AG08395 (cell line): Measurements from ENCODE around the gene ANKFY1.
"Not testable (repeated sequence)": the region's sequence is repeated elsewhere in the genome, so short reads cannot be mapped to it uniquely, and the experiment has no call there.

Experiments used
- DNase-seq: peaks from one replicate; pipeline ENCODE4 v3.0.0; 2012; ENCODE audit warnings: mixed read lengths, low spot score

The ANKFY1 gene

DNA sequence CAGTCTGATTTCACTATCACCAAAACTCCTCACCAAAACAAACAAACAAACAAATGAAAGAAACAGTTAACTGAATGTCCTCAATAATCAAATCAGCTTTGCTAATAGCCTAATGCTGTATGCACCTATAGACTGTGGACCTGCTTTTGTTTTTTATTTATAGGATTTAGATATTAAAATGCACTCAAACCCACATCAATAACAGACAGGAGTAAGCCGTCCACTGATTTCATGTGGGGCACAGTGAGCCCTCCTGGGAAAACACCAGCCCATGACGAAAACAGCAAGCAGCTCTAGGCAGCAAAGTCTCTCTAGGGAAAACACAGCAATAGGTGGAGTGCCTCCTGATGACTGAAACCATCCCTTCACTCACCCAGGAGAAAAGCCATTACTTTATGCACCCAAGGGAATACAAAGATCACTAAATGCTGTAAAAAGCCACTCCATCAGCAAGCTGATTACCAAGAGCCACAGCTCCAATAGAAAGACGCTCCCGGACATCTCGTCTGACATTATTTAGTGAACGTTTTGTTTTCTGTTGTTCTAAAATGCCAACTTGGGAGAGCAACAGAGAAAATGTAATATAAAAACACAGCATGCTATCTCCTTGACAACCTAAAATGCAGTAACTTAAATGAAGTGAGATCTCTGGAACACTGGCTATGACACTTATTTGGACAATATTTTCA, 47.8 kb downstream of the ANKFY1 start:
- no peak for DNase-seq

DNA sequence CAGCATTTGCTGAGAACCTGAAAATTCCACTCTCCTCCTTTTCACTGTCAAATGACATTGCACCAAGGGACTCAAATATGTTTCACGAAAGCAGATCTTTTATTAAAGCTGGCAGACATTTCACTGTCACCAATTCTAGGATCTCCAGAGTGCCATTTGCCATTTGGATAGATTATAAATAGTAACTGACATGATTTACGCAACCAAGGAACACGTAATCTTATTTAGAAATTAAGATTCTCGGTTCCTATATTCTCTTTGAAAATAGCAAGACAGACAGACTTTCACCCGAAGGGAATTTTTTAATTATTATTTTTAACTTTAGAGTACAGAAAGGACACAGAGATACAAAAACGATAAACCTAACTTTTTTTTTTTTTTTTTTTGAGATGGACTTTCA, 49.6 kb downstream of the ANKFY1 start:
- no peak for DNase-seq

DNA sequence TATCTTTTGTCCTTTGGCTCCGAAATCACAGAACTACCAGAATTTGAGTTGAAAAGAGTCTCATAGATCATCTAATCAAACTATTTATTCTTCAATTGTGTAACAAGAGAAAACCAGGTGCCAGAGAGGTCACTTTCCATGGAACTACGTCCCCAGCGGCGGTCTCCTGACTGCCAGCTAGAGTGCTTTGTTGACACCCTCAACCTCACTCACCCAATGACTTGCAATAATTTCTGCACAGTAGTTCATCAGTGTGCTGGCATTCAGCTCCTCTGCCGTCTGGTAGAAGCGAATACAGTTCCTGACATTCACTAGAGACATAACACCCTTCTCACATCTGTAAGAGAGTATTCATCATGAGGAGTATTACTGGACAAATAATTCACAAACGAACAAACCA, 54.2 kb downstream of the ANKFY1 start:
- DNase-seq, result no peak

DNA sequence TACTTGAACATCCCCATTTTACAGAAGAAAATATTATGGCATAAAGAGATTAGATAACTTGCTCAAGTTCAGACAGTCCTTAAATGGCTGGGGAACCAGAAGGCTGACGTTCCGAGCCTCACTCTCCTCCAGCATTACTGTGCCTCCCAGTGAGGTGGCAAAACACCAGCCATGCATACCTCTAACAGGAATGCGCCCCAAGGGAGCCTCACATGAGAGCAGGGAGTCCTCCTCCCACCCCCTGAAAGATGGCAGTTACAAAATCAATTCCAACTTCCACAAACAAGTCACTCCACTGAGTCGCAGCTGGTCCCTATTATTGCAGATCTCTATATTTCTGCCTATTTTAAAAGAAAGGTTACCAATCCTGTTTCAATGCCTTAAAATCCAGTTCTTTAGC, 55.5 kb downstream of the ANKFY1 start:
- peak; percentile 38 for DNase-seq

DNA sequence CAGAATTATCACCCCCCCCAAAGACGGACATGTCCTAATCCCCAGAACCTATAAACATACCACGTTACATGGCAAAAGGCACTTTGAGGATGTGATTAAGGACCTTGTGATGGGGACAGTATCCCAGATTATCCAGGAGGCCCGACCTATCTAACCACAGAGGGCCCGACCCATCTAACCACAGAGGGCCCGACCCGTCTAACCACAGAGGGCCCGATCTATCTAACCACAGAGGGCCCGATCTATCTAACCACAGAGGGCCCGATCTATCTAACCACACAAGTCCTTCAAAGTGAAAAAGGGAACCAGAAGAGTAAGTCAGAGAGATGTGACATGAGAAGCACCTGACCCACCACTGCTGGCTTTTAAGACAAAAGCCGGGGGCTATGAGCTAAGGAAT, 56.8 kb downstream of the ANKFY1 start:
- no peak for DNase-seq

DNA sequence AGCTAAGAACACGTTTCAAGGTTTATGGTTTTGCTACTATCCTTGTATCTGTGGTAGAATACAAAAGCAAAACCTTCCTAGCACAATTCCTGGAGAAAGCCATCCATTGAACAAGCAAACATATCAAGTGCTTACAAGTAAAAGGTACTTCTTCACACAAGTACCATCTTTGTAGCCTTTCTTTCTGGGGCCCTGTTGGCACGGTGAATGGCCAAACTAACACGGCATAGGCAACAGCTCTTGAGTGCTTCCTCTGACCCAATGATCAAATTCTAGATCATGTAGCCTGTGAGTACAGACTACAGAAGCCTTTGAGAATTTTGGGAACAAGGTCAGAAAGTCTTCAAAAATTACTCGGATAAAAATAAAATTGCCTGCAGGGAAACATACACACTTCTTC, 57.9 kb downstream of the ANKFY1 start:
- DNase-seq, result no peak

DNA sequence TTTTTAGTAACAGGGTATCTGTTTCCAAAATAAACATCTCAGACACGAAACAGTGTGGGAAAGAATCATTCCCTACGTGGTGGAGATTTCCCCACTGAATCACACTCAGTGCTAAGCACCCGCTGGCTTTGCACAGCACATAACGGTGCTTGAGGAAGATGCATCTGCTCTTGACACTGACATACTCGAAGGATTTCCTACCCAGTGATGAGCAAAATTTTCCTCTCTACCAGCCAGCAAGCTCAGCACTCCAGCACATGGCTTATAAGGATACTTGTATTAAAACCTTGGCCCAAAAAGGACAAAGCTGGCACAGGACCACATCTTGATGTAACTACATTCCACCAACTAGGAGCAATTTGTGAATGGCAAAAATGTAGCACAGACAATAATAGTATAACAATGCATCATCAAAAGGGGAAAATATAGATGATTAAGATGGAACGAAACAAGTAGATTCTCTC, 59.0 kb downstream of the ANKFY1 start:
- peak; percentile 95 for DNase-seq

DNA sequence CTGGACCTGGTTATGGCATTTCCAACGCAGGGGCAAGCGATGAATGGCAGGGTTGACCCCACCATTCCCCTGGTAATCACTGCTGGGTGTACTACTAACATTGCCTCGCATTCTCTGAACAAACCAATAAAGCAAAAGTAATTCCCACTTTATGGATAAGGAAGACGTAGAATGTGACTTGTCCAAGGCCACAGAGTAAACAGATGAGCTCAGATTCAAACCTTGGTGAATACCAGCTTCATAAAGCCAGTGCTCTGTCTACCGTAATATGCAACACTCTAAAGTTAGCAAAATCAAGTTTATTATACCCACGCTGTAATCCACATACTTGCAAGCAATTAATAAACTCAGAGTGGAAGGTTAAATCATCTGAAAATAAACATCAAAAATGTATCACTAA, 59.6 kb downstream of the ANKFY1 start:
- DNase-seq, result peak; percentile 41

DNA sequence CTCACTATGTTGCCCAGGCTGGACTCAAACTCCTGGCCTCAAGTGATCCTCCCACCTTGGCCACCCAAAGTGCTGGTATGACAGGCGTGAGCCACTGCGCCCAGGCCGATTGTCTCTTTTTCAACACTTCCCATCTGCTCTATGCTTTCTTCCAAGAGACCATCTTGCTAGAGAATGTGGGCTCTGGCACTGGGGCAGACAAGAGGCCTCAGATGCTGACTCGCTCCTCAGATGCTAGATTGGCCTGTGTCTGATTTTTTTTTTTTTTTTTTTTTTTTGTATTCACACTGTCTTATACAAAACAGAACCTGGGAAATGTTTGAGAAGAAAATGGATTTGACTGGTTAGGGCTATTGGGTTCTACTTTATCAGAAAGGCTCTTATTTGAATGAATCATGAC, 62.6 kb downstream of the ANKFY1 start:
- peak; percentile 34 for DNase-seq

DNA sequence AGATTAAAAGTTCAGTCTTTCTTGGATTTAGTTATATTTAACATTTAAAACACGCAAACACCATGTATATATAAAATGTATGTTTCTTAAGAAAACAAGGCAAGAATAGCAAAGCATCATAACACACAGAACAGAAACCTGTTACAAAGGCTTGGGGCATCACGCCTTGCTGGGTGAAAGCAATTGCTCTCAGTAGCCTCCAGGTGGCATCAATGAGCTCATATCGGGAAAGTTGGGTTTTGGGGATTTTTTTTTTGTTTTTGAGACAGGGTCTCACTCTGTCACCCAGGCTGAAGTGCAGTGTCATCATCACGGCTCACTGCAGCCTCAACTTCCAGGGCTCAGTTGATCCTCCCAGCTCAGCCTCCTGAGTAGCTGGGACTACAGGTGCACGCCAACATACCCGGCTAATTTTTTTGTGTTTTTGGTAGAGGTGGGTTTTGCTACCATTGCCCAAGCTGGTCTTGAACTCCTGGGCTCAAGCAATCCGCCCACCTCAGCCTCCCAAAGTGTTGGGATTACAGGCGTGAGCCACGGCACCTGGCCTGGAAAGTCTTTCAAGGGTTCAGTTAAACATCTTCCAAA, 63.9 kb downstream of the ANKFY1 start:
- peak; percentile 49 for DNase-seq

DNA sequence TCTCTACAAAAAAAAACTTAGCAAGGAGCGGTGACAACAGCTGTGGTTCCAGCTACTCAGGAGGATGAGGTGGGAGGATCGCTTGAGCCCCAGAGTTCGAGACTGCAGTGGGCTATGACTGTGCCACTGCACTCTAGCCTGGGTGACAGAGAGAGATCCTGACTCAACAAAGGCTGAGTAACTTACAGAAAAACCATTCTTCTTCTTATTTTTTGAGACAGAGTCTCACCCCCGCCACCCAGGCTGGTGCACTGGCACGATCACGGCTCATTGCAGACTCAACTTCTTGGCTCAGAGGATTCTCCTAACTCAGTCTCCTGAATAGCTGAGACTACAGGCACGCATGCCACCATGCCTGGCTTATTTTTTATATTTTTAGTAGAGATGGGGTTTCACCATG, 64.8 kb downstream of the ANKFY1 start:
- no peak for DNase-seq

DNA sequence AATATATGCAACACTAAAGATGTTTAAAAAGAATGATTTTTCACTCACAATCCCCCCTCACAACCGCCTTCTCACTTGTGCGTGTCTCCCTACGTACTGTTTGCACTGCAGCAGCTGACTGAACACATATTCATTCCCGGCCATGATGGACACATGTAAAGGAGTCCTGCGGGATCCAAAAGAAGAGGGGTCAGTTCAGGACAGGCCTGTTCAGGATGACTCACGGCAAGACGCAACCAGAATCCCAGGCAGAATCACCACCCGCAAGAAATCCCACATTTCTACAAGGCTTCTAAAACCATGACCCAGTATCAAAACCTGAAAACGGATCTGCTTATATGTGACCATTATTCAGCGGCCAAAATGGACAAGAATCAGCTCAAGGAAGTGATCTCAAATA, 68.5 kb downstream of the ANKFY1 start:
- peak; percentile 75 for DNase-seq

DNA sequence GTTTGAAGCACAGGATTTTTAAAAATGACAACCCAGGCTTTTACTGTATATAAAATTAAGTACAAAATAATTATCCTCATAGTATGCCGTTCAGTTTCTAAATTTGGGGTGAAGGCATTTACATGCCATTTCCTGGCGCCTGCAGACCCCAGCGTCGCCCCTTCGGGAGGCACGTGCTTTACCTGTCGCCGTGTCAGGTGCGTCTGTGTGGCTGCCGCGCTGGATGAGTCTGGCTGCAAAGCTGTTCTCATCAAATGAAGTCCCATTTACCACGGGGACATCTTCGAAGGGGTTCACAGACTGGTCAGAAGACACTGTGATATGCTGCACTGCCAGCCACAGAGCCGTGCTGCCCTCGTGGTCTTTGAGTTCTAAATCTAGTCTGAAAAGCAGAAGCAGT, 69.0 kb downstream of the ANKFY1 start:
- DNase-seq, result no peak

DNA sequence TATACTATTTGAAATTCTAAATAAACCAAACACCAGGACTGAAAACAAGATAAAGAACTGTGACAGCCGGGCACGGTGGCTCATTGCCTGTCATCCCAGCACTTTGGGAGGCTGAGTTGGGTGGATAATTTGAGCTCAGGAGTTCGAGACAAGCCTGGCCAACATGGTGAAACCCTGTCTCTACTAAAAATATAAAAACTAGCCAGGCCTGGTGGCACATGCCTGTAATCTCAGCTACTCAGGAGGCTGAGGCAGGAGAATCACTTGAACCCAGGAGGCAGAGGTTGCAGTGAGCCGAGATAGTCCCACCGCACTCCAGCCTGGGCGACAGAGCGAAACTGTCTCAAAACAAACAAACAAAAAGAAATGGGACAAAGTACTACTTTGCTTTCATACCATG, 73.0 kb downstream of the ANKFY1 start:
- not testable (repeated sequence) for DNase-seq

DNA sequence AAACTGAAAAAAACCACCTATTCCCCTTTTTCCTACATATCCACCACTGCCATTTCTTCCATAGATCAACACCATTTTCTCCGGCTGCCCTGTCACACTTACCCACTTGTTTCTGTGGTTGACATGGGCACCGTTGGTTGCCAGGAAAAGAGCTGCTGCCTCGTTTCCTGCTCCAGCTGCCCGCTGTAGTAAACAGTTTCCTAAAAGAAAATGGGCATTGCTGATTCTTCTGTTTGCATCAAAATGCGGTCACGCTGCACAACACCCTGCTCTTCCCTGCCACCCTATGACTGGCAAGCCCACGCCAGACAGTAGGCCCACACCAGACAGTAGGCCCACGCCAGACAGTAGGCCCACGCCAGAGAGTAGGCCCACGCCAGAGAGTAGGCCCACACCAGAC, 74.5 kb downstream of the ANKFY1 start:
- DNase-seq, result no peak

DNA sequence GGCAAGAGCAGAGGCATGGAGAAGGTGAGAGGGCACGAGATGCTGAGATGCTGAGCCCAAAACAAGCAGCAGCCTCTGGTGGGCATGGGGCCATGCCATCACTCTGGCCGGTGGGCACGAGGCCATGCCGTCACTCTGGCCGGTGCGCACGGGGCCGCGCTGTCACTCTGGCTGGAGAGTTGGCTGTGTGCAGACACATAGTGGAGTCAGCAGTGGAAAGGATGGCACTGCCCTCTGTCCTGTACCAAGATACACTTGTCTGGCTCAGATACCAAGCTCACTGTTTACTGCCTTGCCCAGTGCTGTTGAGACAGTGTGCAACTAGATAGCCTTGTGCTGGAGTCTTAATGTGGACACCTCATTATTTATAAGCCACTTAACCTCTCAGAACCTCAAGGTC, 75.7 kb downstream of the ANKFY1 start:
- no peak for DNase-seq

DNA sequence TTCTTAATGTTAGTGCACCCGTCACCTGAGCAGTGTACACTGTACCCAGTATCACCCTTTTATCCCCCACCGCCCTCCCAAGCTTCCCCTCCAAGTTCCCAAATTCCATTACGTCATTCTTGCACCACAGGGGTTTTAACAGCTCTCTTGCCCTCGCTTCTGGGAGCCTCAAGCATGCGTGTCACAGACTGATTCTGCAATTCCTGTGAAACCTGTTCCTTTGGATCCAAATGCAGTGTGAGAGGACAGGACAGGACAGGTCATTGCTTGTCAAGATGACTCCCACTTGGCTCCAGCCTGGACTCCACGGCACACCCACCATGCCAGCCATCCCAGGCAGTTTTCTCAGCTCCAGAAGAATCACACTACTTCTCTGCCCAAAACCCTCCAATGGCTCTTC, 76.7 kb downstream of the ANKFY1 start:
- no peak for DNase-seq

DNA sequence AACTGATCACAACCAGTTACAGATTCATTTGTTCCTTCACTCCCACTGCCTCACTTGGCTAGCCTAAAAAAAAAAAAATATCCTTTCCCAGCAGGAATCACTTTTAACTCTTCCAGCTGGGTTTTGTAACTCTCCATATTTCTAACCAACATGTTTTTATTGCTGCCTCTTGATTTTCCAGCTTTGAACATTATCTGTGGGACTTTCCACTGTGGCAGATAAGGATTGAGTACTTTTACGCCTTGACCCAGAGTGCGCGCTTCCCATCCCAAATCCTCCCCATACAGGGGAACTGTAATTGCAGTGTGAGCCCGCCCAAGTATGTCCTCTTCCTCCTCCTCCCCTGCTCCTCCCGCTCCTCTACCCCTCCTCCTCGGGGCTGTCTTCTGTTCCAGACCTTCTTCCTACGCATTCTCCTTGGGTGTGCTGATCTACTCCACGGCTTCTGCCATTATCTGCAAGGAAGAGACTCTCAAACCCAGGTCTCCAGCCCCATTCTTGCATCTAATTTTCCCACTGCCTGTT, 77.4 kb downstream of the ANKFY1 start:
- no peak for DNase-seq

DNA sequence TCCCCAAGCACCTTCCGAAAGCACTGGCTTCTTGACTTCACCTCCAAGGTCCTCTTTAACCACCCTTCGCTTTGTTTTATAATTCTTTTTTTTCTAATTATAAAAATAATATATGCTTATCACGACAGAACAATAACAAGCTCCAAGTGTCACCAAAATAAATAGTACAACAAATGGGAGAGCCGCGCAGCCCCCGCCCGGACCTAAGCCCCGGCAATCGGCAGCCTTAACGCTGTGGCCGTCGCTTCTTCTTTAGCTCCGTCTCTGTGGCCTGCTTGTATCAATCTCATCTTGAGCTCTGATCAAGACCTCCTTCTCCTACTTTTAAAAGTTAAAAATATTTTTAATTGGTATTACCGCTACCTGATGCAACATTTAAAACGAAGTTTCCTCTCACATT, 78.1 kb downstream of the ANKFY1 start:
- DNase-seq, result no peak

DNA sequence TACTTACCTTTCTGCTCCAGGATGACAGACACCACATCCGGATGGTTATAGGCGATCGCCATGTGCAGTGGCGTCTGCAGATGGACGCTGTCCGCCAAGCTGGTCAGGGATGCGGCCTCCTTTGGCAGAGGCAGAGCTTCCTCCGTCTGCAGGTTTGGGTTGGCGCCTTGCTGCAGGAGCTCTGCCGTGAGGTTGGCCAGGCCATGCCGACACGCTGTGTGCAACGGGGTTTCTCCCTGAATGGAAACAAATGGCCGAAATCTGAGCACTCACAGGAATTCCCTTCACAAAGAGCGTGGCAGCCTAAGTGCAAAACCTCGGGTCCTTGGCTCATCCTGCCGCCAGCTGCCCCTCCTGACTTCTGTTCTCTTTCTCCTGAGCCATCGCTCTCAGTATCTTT, 79.0 kb downstream of the ANKFY1 start:
- no peak for DNase-seq

DNA sequence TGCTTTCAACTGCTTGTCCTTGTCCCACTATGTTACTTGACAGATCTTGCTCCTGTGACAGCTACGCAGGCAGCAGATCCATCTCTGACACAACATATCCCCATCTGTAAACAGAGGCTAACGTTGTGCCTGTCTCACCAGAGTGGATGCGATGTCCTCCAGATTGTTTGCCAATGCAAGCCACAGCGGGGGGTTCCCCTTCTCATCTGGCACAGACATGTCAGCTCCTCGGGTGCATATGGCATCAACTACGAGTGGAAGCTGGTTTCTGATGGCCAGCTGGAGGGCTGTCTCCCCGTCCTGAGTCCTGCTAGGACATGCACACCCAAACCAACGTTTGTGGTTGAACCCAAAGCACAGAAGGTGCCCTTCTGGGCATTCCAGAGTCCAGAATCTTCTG, 81.7 kb downstream of the ANKFY1 start:
- DNase-seq, result no peak

DNA sequence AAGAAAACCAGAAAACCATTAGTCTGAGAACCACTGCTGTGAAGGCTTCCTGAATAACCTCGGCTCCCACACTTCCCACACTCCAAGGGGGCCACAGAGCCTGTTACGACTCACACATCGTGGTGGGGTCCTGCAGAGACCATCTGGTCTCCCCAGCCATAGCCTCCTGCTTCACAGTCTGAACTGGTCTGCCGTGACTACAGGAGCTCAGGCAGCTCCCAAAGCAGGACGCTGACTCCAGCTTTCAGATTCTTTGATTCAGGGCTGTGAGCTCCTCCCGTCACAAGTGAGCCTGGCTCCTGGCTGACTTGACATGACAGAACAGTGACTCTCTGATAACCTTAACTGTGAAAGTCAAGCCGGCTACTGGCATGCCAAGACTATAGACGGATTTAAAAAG, 83.0 kb downstream of the ANKFY1 start:
- no peak for DNase-seq

DNA sequence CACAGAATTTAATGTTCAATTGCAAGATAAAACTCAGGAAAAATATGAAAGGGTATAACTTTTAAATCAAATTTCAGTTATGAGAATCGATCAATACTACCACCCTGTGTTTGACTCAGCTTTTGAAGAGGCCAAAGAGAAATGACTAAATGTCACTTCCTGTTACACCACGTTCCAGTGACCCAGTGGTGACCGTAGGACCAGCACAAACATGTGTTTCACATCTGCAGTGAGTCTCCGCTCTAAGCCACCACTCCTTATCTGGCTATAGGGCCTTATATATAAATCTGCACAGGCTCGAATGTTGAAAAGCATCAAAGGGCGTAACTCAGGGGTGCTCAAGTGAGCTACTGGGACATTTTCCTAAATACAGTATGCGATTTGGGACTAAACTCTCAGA, 84.7 kb downstream of the ANKFY1 start:
- DNase-seq, result peak; percentile 43

DNA sequence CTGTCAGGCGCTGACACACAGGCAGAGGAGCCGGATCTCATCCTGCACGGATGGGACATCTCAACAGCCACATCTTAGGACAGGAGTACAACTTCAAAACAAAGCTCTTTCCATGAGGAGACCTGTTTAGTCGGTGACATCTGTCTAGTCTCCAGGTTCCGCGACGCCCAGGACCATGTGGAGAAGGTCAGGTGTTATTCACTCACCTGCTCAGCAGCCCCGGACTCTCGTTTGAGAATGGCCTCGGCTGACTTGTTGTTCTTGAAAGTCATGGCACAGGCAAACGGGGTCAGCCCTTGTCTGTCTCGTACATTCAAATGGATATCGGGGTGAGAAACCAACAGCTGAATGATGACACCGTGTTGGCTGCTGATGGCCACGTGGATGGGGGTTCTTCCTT, 85.1 kb downstream of the ANKFY1 start:
- DNase-seq, result no peak
